Suprapubic skin (tissue), 4 donors: ENCODE data around the gene UBAC1.

Experiments
- CTCF ChIP-seq, 2 donors: fragments of 200-600 bp in 1 of 2; fragments of 450-650 bp in 1 of 2; sonication (generic) in 1 of 2; IDR thresholded peaks; one replicate each; pipeline ENCODE4 v1.5.1; 2016 to 2019; ENCODE audit warnings: antibody characterized with exemption in 2 of 2, mild to moderate bottlenecking in 1 of 2, moderate library complexity in 1 of 2
- EP300 ChIP-seq: sonication (generic); formaldehyde crosslinking; IDR thresholded peaks from one replicate; pipeline ENCODE4 v1.6.1; 2017; ENCODE audit warnings: antibody characterized with exemption
- POLR2A ChIP-seq, 2 donors: fragments of 450-650 bp; IDR thresholded peaks; one replicate each; pipeline ENCODE4 v1.6.1; 2017; ENCODE audit warnings: antibody characterized with exemption in 2 of 2, mild to moderate bottlenecking in 2 of 2, moderate library complexity in 2 of 2
- POLR2AphosphoS5 ChIP-seq, 3 donors: sonication (generic); formaldehyde crosslinking; IDR thresholded peaks; one replicate each; pipeline ENCODE4 v1.6.1; 2017; ENCODE audit warnings: antibody characterized with exemption in 3 of 3

GRCh38 chr9:135907006-135907430, 54.2 kb downstream of the UBAC1 start:
- TF ChIP-seq CTCF (IDR thresholded peaks at IDR 0.05) (no peak), EP300 (no peak), POLR2AphosphoS5 (IDR thresholded peaks at IDR 0.05) (no peak), POLR2A (IDR thresholded peaks at IDR 0.05) (no peak)
